WI38 (cell line): Measurements from ENCODE around the gene INTS7.
"Not testable (repeated sequence)": the region's sequence is repeated elsewhere in the genome, so short reads cannot be mapped to it uniquely, and the experiment has no call there.

ENCODE experiments used
- H3K4me3 ChIP-seq: 2 replicates; pipeline ENCODE4 v1.5.1; 2011; ENCODE audit warnings: low read depth, mild to moderate bottlenecking, control low read depth, low read length
- CTCF ChIP-seq: IDR thresholded peaks from 2 replicates; pipeline ENCODE4 v1.5.1; 2012; ENCODE audit warnings: low read depth, mild to moderate bottlenecking, control low read depth, low read length

Gene INTS7

GRCh38 chr1:212002536-212002935 is 32.8 kb downstream of the INTS7 start:
- no peak overlapping the region for H3K4me3 ChIP-seq
- no peak for TF ChIP-seq CTCF

- not testable (repeated sequence) for H3K4me3 ChIP-seq
Measured at GRCh38 chr1:211997426-211997825, 37.9 kb downstream of the INTS7 start.

- no peak for TF ChIP-seq CTCF
- no peak overlapping the region for H3K4me3 ChIP-seq
Measured at GRCh38 chr1:211991695-211992094, 43.7 kb downstream of the INTS7 start.

- TF ChIP-seq CTCF: no peak
- H3K4me3 ChIP-seq: no peak overlapping the region
Measured at GRCh38 chr1:211986628-211987254, 48.6 kb downstream of the INTS7 start.

- no peak overlapping the region for H3K4me3 ChIP-seq
- no peak for TF ChIP-seq CTCF
Measured at GRCh38 chr1:211985556-211986264, 49.6 kb downstream of the INTS7 start.

- no peak overlapping the region for H3K4me3 ChIP-seq
- no peak for TF ChIP-seq CTCF
Measured at GRCh38 chr1:211978596-211978995, 56.8 kb downstream of the INTS7 start.

GRCh38 chr1:211975152-211975941 is 60.0 kb downstream of the INTS7 start:
- no peak overlapping the region for H3K4me3 ChIP-seq
- no peak for TF ChIP-seq CTCF
